HG02970 (cell line): ENCODE data around the gene COBL.

Experiments used
- ATAC-seq: cut with Tn5 transposase; IDR thresholded peaks from one replicate; pipeline ENCODE4 v1.9.1; 2021; ENCODE audit warnings: mild to moderate bottlenecking, moderate library complexity, moderate number of reproducible peaks; ENCODE audit not compliant: unreplicated experiment, low FRiP score

Gene COBL

DNA sequence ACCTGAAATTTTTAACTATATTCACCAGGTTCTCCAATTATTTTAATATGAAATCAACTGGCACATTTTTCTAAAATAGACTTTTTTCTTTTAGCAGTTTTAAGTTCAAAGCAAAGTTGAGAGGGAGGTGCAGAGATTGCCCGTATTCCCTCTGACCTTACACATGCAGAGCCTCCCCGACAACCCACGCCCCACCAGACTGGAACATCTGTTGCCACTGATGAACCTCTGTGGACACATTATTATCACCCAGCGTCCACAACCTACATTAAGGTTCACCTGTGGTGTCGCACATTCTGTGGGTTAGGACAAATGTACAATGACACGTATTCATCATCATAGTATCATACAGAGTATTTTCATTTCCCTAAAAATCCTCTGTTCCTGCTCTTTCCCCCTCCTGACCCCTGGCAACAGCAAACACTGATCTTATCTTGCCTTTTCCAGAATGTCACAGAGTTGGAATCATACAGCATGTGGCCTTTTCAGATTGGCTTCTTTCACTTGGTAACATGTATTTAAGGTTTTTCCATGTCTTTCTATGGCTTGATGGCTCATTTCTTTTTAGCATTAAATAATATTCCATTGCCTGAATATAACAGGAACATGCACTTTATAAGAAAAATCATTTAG lies 37.1 kb downstream of the COBL start:
- ATAC-seq: no peak

GRCh38 chr7:51278797-51279196 lies 37.8 kb downstream of the COBL start:
- no peak for ATAC-seq

GRCh38 chr7:51276967-51277366 lies 39.6 kb downstream of the COBL start:
- ATAC-seq: no peak

DNA sequence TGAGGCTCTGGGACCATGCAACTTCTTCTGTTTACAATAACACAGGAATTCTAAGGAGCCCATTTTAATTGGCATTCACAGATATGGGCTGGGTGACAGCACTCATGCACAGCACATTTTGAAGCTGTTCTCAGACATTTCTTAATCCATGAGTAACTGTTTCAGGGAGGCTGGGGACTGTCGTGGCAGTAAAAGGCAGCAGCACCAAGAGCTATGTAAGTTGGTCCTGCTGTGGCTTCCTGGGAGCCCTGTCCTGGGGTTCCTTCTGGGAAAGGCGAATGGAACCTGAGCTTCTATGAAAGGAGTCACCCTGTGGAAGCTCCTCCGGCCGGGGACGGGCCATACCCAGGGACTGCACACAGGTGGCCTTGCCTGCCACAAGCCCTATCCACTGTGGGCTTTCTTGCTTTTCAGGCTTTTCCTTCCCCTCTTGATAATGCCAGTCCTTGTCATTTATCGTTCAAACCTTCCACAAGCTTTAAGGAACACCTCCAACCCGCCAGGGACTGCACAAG lies 40.5 kb downstream of the COBL start:
- ATAC-seq: no peak

GRCh38 chr7:51275532-51275931 lies 41.1 kb downstream of the COBL start:
- no peak for ATAC-seq

DNA sequence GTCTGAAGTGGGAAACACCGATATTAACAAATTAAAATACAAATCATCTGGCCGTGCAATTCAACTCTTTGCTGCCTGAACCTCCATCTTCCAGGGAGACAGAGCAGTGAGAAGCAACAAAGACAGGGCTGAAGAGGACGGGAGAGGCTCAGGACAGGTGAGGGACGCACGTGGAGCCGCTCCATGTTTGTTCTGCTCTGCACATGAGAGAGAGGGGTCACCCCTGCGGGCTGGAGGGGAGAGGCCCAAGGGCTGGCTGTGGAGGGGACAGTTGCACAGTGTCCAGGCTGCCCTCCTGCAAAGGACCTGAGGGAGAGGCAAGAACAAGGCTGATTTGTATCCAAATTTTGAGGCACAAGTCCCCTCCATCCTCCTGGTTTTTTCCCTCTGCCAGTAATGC lies 41.7 kb downstream of the COBL start:
- no peak for ATAC-seq

- ATAC-seq: no peak
Observed at GRCh38 chr7:51274001-51274400, 42.6 kb downstream of the COBL start.

- no peak for ATAC-seq
Observed at GRCh38 chr7:51273360-51273759, 43.2 kb downstream of the COBL start.

DNA sequence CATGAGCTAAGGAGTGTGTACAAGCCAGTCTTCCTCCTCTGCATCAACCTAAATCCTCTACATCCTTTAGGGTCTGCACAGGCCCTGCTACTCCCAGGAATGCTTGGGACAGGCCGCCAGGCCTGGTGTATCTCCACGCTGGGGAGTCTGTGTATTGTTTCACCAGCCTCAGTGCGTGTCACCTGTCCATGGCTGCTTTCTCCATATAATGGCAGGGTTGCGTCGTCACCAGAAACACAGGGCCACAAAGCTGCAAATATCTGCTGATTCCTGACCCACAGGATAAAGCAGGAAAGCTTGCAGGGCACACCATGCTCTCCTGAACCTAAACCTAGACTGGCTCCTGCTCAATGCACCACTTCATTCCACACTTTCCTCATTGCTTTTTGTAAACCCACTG lies 45.6 kb downstream of the COBL start:
- ATAC-seq: no peak

- ATAC-seq: no peak
Observed at GRCh38 chr7:51269911-51270310, 46.7 kb downstream of the COBL start.

GRCh38 chr7:51269321-51269720 lies 47.3 kb downstream of the COBL start:
- ATAC-seq: no peak

DNA sequence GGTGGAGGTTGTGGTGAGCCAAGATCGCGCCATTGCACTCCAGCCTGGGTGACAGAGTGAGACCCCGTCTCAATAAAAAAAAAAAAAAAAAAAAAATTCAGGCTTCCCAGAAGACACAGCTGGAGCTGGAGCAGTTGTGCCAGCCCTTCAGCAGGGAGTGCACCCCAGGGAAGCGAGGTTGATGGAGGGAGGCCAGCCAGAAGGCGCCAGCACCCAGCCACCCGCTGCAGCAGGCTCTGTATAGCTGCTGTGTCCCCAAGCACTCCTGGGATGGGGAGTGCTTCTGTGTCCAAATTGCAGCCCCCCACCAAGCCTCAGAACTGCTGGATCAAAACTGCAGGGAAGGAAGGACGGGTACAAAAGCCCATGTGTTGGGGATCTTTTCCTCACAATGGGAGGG lies 47.8 kb downstream of the COBL start:
- no peak for ATAC-seq

GRCh38 chr7:51267169-51267568 lies 49.4 kb downstream of the COBL start:
- ATAC-seq: no peak

DNA sequence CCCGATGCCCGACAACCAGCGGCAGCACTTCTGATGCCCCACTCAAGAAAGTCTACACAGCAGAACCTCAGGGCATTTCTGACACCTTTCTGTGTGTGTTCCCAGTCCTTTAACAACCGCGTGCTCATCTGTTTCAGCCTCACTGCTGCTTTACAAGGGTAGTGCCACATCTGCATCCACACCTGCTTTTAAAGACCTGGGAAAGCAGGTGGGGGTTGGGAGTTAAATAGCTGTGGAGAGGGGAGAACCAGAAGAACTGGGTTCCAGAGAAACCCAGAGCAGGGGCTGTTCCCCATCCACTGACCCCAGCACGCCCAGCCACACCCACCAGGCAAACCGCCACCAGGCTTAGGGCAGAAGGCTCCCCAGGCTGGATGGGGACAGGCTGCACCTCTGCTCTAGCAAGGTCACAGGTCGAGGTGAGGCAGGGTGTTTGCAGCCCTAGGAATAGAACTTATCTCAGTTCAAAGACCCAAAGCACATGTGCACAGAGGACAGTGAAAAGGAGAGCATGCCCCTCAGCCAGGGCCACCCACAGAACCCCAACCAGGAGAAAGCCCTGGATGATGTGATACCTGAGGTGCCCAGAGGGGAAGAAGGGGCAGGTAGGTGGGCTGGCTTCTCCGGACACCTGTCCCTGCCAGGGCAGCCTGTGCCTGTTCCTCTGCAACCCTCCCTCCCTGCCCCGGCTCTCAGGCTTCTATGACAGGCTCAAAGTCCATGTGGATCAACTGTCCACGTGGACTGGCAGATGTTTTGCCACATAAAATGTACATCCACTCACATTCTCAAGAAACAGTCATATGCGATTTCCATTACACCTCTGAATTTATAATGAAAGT lies 51.3 kb downstream of the COBL start:
- ATAC-seq: no peak

DNA sequence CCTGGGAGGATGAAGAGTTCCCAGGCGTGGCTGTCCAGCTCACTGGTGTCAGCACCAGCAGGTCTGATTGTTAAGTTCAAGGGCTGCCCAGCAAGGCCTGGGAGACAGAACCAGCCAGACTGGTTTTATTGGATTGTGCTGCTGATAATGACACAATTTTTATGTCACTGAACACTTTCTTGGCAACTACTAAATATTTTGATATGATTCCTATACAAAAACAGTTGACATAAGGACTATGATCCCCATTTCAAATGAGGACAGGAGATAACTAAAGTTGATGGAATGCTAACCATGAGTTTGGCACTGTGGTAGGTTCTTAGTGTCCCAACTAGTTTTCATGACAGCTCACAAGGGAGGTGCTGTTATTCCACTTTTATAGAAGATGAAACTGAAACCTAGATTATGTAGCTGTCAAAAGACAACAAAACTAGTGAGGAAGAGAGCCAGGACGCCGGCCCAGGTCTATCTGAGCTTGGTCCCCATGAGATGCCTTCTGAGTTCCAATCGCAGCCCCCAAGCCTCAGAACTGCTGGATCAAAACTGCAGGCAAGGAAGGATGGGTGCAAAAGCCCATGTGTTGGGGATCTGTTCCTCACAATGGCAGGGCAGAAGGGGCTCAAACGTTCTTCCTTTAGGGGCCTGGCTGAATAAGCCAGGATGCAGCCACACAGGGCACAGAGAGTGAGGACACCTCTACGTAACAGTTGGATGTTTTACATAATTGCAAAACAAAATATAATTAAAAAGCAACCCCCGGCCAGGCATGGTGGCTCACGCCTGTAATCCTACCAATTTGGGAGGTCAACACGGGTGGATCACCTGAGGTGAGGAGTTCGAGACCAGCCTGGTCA lies 52.8 kb downstream of the COBL start:
- ATAC-seq: no peak

- ATAC-seq: no peak
Observed at GRCh38 chr7:51262796-51263531, 53.6 kb downstream of the COBL start.

DNA sequence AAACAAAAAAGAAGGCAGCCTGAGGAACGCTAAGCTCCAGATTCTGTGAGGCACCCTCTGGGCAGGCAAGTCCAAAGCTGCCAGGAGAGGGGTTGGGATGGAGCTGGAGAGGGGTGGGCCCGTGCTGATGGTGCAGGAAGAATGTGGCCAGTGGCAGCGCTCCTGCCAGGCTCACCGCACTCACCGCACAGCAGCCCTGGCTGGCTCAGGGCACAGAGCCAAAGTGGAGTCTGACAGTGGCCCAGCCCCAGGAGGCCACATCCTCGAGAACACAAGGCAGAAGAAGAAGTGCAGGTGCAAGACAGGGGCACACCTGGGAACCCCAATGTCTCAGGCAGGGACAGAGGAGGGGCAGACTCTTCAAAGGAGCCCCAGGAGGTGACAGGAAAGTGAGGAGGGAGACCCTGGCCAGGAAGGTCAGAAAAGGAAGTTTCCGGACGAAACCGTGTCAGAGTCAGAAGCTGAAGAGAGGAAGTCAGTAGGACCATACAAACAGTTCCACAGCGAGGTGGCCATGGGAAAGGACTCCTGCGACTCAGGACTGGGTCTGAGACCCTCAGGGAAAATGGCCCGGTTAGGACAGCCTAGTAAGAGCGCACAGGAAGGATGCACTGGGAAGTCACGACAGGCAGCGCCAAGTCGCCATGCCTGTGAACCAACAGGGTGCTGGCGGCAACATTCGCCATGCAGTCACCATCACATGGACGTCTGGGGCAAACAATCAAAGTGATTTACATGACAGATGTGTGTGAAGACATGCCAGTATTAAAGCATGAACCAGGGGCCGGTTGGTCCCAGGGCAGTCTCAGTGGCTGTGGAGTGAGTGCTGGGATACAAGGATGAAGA lies 54.4 kb downstream of the COBL start:
- no peak for ATAC-seq

DNA sequence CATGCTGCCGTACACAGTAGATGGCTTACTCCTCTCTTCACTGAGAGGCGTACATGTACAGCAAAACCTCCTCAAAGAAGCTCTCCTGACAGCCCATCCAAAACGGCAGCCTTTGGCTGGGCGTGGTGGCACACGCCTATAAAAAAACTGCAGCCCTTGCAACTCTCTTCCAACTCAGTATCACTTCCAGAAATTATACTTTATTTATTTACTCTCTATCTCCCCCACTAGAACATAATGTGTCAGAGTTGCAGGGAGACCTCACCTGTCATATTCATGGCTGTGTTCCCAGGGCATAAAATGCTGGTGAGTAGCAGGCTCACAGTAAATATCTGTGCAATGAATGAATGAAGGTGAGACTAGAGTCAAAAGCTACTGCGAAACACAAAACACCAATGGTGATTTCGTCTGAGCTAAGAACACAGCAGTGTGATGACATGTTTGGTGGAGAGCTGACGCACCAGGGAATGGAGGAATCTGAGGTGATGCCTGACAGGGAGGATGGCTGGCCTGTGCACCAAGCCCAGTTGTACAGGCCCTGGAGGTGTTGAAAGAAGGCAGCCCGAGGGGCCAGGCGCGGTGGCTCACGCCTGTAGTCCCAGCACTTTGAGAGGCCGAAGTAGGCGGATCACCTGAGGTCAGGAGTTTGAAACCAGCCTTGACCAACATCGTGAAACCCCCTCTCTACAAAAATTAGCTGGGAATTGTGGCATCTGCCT lies 55.3 kb downstream of the COBL start:
- no peak for ATAC-seq

GRCh38 chr7:51260516-51260915 lies 56.1 kb downstream of the COBL start:
- ATAC-seq: no peak
